ENCODE measurements around the gene PLEKHD1. TPM values are rescaled to one million over a fixed set of nuclear protein-coding genes. Genes with fewer than 3 reads are reported as not detected.

Gene PLEKHD1
- total and polyA plus RNA-seq, 2 donors (not counting 1 experiment from before 2014, with no cell fraction given) = under 0.01 to 0.01 TPM

DNA sequence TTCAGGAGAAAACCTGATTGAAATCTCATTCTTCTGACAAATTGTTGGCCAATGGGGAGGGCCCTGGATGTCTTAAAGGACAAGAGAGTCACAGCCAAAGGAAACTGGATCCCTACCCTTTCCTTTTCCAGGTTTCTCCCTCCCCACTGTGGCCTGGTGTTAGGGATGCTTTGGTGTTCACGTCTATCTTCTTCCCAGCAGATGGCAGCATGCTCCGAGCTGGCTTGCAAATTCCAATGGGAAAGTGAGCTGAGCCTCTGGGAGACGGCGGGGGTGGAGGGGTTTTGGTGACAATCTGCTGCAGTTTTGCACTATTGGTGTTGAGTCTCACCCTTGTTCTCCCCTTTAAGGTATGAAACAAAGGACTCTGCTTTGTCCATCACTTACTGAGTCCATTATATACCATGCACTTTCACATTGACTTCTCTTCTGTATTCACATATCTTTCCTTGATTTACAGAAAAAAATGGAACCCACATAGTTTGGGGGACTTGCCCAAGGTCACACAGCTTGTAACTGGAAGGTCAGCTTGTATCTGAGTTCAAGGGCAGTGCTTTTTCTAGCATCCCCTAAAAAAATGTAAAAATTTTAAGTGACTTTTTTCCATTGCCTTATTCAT lies 50.8 kb downstream of the PLEKHD1 start:
- Histone ChIP-seq H3K9ac (ENCODE audit: insufficient read depth, low read length) (no peak overlapping the region), H4K20me1 (ENCODE audit: control insufficient read depth, extremely low read depth, insufficient read depth, low read length) (no peaks in the 10 kb centered on the region), H3K4me2 (ENCODE audit: extremely low read depth, insufficient read depth, low read length) (no peak overlapping the region), H3K9me3 (ENCODE audit: control insufficient read depth, insufficient read depth, low read depth, low read length) (no peaks in the 10 kb centered on the region), H2AFZ (ENCODE audit: low read length) (no peak overlapping the region), H3K4me3 (replicated peaks in 1 of 4; ENCODE audit: control extremely low read depth in 1 of 4, insufficient read depth in 1 of 4, low read depth in 3 of 4, low read length in 4 of 4) (no peak overlapping the region), H3K27ac (ENCODE audit: insufficient read depth, low read length) (no peak overlapping the region), H3K4me1 (ENCODE audit: control insufficient read depth, extremely low read depth, insufficient read depth, low read length) (no peaks in the 10 kb centered on the region), H3K36me3 (ENCODE audit: control insufficient read depth, insufficient read depth, low read length) (no peaks in the 10 kb centered on the region), H3K27me3 (ENCODE audit: control insufficient read depth, insufficient read depth, low read length) (peaks cover 30% of the 10 kb centered on the region), H3K79me2 (ENCODE audit: control insufficient read depth, insufficient read depth, low read length) (no peaks in the 10 kb centered on the region)
- DNase-seq (ENCODE audit: low read depth in 2 of 2) = peak; percentile 46 to 65
- TF ChIP-seq, protein P1, sequence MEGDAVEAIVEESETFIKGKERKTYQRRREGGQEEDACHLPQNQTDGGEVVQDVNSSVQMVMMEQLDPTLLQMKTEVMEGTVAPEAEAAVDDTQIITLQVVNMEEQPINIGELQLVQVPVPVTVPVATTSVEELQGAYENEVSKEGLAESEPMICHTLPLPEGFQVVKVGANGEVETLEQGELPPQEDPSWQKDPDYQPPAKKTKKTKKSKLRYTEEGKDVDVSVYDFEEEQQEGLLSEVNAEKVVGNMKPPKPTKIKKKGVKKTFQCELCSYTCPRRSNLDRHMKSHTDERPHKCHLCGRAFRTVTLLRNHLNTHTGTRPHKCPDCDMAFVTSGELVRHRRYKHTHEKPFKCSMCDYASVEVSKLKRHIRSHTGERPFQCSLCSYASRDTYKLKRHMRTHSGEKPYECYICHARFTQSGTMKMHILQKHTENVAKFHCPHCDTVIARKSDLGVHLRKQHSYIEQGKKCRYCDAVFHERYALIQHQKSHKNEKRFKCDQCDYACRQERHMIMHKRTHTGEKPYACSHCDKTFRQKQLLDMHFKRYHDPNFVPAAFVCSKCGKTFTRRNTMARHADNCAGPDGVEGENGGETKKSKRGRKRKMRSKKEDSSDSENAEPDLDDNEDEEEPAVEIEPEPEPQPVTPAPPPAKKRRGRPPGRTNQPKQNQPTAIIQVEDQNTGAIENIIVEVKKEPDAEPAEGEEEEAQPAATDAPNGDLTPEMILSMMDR (conservative IDR thresholded peaks at IDR 0.05 in 1 of 2, IDR thresholded peaks at IDR 0.05 in 1 of 2; ENCODE audit: low read depth in 1 of 2, low read length in 2 of 2) = peak; percentile 79 to 88
- no peak for TF ChIP-seq EZH2 (IDR thresholded peaks at IDR 0.05; ENCODE audit: low read length, missing control alignments)

DNA sequence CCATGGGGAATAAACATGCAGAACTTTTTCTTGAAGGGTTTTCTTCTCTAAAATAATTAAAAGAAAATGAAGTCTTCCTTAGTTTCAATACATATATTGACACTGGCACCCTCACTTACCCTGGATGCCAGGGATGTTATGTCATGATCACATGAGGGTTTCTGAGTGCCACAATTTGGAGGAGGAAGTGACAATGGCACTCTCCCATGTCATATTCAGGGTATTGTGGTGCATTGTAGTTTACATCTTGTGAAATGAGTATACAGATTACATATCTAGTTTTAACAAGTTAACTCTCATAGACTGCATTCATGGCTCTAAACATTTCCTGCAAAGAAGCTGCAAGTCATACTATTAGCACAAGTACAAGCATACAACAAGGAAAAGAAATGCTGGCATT lies 52.4 kb downstream of the PLEKHD1 start:
- Histone ChIP-seq H4K20me1 (ENCODE audit: control insufficient read depth, extremely low read depth, insufficient read depth, low read length) (no peaks in the 10 kb centered on the region), H3K4me3 (replicated peaks in 1 of 4; ENCODE audit: control extremely low read depth in 1 of 4, insufficient read depth in 1 of 4, low read depth in 3 of 4, low read length in 4 of 4) (no peak overlapping the region), H2AFZ (ENCODE audit: low read length) (no peak overlapping the region), H3K9me3 (ENCODE audit: control insufficient read depth, insufficient read depth, low read depth, low read length) (no peaks in the 10 kb centered on the region), H3K27ac (ENCODE audit: insufficient read depth, low read length) (no peak overlapping the region), H3K27me3 (ENCODE audit: control insufficient read depth, insufficient read depth, low read length) (peaks cover 24% of the 10 kb centered on the region), H3K4me1 (ENCODE audit: control insufficient read depth, extremely low read depth, insufficient read depth, low read length) (no peaks in the 10 kb centered on the region), H3K9ac (ENCODE audit: insufficient read depth, low read length) (no peak overlapping the region), H3K79me2 (ENCODE audit: control insufficient read depth, insufficient read depth, low read length) (no peaks in the 10 kb centered on the region), H3K4me2 (ENCODE audit: extremely low read depth, insufficient read depth, low read length) (no peak overlapping the region), H3K36me3 (ENCODE audit: control insufficient read depth, insufficient read depth, low read length) (no peaks in the 10 kb centered on the region)
- no peak for TF ChIP-seq EZH2 (IDR thresholded peaks at IDR 0.05; ENCODE audit: low read length, missing control alignments)
- TF ChIP-seq, protein P1 (conservative IDR thresholded peaks at IDR 0.05 in 1 of 2, IDR thresholded peaks at IDR 0.05 in 1 of 2; ENCODE audit: low read depth in 1 of 2, low read length in 2 of 2) = no peak
- no peak for DNase-seq (ENCODE audit: low read depth in 2 of 2)

DNA sequence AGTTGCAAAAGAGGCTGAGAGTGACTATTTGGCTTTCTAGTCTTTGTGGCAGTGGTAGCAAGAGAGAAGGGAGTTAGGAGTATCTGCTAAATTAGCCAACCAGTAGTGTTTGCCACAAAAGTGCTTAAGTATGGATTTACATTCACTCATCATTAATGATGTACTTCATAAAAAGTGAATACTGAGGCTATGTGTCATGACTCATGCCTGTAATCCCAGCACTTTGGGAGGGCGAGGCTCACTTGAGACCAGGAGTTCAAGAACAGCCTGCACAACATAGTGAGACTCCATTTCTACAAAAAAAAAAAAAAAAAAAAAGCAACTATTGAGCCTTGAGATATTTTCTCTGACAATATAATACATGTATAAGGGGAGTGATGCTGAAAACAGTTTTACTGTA lies 53.4 kb downstream of the PLEKHD1 start:
- no peaks in the 10 kb centered on the region for H3K4me1 ChIP-seq (ENCODE audit: control insufficient read depth, extremely low read depth, insufficient read depth, low read length)
- H3K36me3 ChIP-seq (ENCODE audit: control insufficient read depth, insufficient read depth, low read length) = no peaks in the 10 kb centered on the region
- no peaks in the 10 kb centered on the region for H3K79me2 ChIP-seq (ENCODE audit: control insufficient read depth, insufficient read depth, low read length)
- no peak overlapping the region for H3K9ac ChIP-seq (ENCODE audit: insufficient read depth, low read length)
- no peaks in the 10 kb centered on the region for H4K20me1 ChIP-seq (ENCODE audit: control insufficient read depth, extremely low read depth, insufficient read depth, low read length)
- no peak overlapping the region for H3K4me2 ChIP-seq (ENCODE audit: extremely low read depth, insufficient read depth, low read length)
- H3K27me3 ChIP-seq (ENCODE audit: control insufficient read depth, insufficient read depth, low read length) = peaks cover 15% of the 10 kb centered on the region
- TF ChIP-seq, protein P1 (conservative IDR thresholded peaks at IDR 0.05 in 1 of 2, IDR thresholded peaks at IDR 0.05 in 1 of 2; ENCODE audit: low read depth in 1 of 2, low read length in 2 of 2) = no peak
- no peak for TF ChIP-seq EZH2 (IDR thresholded peaks at IDR 0.05; ENCODE audit: low read length, missing control alignments)
- no peaks in the 10 kb centered on the region for H3K9me3 ChIP-seq (ENCODE audit: control insufficient read depth, insufficient read depth, low read depth, low read length)
- H3K4me3 ChIP-seq (replicated peaks in 1 of 4; ENCODE audit: control extremely low read depth in 1 of 4, insufficient read depth in 1 of 4, low read depth in 3 of 4, low read length in 4 of 4) = no peak overlapping the region
- no peak for DNase-seq (ENCODE audit: low read depth in 2 of 2)
- no peak overlapping the region for H2AFZ ChIP-seq (ENCODE audit: low read length)
- no peak overlapping the region for H3K27ac ChIP-seq (ENCODE audit: insufficient read depth, low read length)

Data from fibroblast of lung (primary cell).